ENCODE measurements around the gene SPATA2.

- TF ChIP-seq CTCF (IDR thresholded peaks at IDR 0.05) (no peak), EP300 (IDR thresholded peaks at IDR 0.05) (no peak), POLR2A (IDR thresholded peaks at IDR 0.05) (no peak)
These were observed 27.8 kb downstream of the SPATA2 start for GRCh38 chr20:49887251-49888211.
